ENCODE results near the gene STK32C. TPM values are rescaled to one million over a fixed set of nuclear protein-coding genes. Genes with fewer than 3 reads are reported as not detected.

The STK32C gene
- total RNA-seq, 4 donors from 2014 or later: 1.3 to 5.6 (median 4.7) TPM

DNA sequence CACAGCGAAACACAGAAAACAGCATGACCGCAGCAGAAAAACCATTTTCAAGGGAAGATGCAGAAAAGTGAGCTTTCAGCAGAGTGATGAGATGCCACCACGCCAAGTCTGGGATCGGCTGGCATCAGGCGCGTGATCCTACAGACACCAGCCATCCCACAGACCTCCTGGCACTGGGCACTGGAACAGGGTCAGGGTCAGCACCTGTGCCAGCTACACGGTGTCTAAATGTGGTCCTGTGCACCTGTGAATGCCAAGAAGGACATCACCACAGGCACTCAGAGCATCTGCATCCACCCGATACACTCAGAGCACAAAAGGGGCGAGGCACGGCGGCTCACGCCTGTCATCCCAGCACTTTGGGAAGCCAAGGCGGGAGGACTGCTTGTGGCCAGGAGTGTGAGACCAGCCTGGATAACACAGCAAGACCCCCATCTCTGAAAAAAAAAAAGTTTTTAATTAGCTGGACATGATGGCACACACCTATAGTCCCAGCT lies 31.5 kb downstream of the STK32C start:
- no peak overlapping the region for H3K4me3 ChIP-seq
- 91% methylated on average over 12 of the region's 13 CpGs for WGBS
- no peaks in the 10 kb centered on the region for H3K9me3 ChIP-seq

DNA sequence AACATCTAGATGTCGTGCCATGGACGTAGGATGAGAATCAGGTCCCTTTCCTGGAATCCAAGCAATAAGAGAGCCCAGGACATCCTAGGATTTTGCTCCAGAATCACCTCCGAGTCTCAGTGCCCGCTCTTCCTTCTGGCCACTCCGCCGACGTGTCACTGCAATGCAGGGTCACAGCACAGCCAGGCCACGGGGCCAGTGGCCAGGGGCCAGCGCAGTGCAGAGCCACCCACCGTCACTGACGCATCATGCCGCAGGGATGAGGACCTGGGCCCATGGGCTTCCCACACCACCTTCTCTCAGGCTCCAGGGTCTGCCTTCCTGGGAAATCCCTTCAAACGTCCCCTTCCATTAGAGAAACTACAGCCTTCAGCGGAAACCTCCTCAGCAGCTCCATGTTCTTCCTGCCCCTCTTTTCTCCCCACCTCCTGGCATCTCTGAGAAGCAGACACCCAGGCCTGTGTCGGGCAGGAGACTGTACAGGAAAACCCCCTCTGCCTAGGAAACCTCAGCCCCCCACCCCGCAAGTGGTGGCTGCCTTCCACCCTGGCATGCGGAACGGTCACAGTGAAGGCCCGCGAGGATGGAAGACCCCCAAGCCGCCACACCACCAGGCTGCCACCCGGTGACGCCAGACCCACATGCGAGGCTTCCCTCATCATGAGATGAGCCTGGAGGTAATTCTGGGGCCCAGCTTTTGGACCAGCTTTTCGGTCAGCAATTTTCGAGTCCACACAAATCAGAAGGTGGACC lies 32.1 kb downstream of the STK32C start:
- H3K4me1 ChIP-seq: peaks cover 4% of the 10 kb centered on the region
- DNase-seq (ENCODE audit: low spot score in 2 of 2): no peak
- no peak for TF ChIP-seq EP300 (IDR thresholded peaks at IDR 0.05)
- no peak for TF ChIP-seq POLR2A (IDR thresholded peaks at IDR 0.05)
- TF ChIP-seq POLR2AphosphoS5 (IDR thresholded peaks at IDR 0.05): no peak
- TF ChIP-seq, protein P1, sequence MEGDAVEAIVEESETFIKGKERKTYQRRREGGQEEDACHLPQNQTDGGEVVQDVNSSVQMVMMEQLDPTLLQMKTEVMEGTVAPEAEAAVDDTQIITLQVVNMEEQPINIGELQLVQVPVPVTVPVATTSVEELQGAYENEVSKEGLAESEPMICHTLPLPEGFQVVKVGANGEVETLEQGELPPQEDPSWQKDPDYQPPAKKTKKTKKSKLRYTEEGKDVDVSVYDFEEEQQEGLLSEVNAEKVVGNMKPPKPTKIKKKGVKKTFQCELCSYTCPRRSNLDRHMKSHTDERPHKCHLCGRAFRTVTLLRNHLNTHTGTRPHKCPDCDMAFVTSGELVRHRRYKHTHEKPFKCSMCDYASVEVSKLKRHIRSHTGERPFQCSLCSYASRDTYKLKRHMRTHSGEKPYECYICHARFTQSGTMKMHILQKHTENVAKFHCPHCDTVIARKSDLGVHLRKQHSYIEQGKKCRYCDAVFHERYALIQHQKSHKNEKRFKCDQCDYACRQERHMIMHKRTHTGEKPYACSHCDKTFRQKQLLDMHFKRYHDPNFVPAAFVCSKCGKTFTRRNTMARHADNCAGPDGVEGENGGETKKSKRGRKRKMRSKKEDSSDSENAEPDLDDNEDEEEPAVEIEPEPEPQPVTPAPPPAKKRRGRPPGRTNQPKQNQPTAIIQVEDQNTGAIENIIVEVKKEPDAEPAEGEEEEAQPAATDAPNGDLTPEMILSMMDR (IDR thresholded peaks at IDR 0.05): no peak
- no peaks in the 10 kb centered on the region for H3K27me3 ChIP-seq
- H3K4me3 ChIP-seq: no peak overlapping the region
- no peaks in the 10 kb centered on the region for H3K9me3 ChIP-seq
- H3K36me3 ChIP-seq: no peaks in the 10 kb centered on the region
- H3K27ac ChIP-seq: no peak overlapping the region
- 93% methylated on average over 16 of the region's 26 CpGs for WGBS

More for the DNA sequence above, 31.5 kb downstream of the STK32C start:
- H3K27me3 ChIP-seq: no peaks in the 10 kb centered on the region
- peaks cover 4% of the 10 kb centered on the region for H3K4me1 ChIP-seq
- no peak for TF ChIP-seq POLR2A (IDR thresholded peaks at IDR 0.05)
- TF ChIP-seq, protein P1 (IDR thresholded peaks at IDR 0.05): no peak
- TF ChIP-seq EP300 (IDR thresholded peaks at IDR 0.05): no peak
- no peak for TF ChIP-seq POLR2AphosphoS5 (IDR thresholded peaks at IDR 0.05)
- no peak overlapping the region for H3K27ac ChIP-seq
- no peak for DNase-seq (ENCODE audit: low spot score in 2 of 2)
- H3K36me3 ChIP-seq: no peaks in the 10 kb centered on the region

DNA sequence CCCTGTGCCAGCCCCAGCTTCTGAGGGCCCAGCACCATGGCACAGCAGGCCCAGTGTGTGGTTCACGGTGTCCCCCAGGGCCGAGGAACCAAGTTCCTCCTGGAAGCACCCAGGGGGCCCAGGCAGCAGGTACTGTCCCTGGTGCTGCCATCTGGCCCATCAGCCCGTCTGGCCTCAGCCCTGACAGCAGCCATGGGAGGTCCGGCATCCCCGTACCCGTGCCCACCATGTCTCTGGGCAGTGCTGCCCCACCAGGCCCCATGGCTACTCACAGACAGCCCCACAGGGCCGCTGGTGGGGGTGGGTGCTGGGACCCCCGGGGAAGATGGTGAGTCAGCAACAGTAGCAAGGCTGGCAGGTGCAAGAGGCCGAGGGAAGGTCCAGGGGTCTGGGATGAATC lies 32.8 kb downstream of the STK32C start:
- H3K27ac ChIP-seq: no peak overlapping the region
- no peaks in the 10 kb centered on the region for H3K9me3 ChIP-seq
- no peaks in the 10 kb centered on the region for H3K36me3 ChIP-seq
- peak in 1 of 2 donors; percentile 48 for DNase-seq (ENCODE audit: low spot score in 2 of 2)
- no peaks in the 10 kb centered on the region for H3K27me3 ChIP-seq
- 100% methylated on average over 1 of the region's 9 CpGs for WGBS
- H3K4me3 ChIP-seq: no peak overlapping the region
- peaks cover 4% of the 10 kb centered on the region for H3K4me1 ChIP-seq
- TF ChIP-seq POLR2A (IDR thresholded peaks at IDR 0.05) (no peak), EP300 (IDR thresholded peaks at IDR 0.05) (no peak), POLR2AphosphoS5 (IDR thresholded peaks at IDR 0.05) (no peak)
- TF ChIP-seq, protein P1 (IDR thresholded peaks at IDR 0.05): no peak

DNA sequence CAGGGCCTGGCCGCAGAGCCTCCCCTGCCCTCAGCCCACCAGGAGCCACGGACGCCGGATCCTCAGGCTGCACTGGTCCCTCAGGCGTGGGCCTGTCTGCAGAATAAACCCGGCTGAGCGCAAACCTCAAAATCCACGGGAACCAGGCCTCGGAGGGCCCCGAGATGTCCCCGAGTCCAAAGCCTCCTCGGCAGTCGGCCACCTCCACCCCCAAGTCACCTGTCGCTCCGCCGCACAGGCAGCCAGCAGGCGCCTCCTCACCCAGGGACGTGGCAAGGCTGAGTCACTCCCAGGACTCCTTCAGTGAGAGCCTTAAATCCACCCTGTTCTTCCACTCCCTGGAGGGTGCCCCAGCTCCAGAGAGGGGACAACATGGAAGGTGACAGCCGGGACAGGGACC lies 33.2 kb downstream of the STK32C start:
- Histone ChIP-seq H3K36me3 (no peaks in the 10 kb centered on the region), H3K27me3 (no peaks in the 10 kb centered on the region)
- no peak for DNase-seq (ENCODE audit: low spot score in 2 of 2)

DNA sequence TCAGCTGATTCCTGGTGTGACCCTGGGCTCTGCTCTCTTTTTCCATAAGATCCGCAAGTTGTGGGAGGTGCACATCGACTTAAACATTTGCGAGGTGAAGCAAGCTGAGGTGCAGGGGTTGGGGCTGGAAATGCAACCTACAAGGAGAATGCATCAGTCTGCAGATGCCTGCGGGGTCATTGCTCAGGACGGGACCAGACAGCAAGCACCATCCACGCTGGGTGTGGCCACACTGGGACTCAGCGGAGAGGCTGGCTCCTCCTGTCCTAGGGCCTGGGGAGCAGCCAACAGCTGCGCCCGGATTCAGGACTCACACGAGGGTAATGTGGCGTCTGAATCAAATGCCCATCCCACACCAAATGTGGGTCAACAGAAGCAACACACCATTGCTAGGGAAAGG lies 33.8 kb downstream of the STK32C start:
- no peak overlapping the region for H3K27ac ChIP-seq
- no peak for DNase-seq (ENCODE audit: low spot score in 2 of 2)
- WGBS: 78% methylated on average over 7 of the region's 11 CpGs
- peaks cover 4% of the 10 kb centered on the region for H3K4me1 ChIP-seq
- TF ChIP-seq, protein P1 (IDR thresholded peaks at IDR 0.05): no peak
- TF ChIP-seq POLR2AphosphoS5 (IDR thresholded peaks at IDR 0.05): no peak
- no peak for TF ChIP-seq EP300 (IDR thresholded peaks at IDR 0.05)
- no peak for TF ChIP-seq POLR2A (IDR thresholded peaks at IDR 0.05)
- no peaks in the 10 kb centered on the region for H3K27me3 ChIP-seq
- H3K4me3 ChIP-seq: no peak overlapping the region
- H3K9me3 ChIP-seq: no peaks in the 10 kb centered on the region
- no peaks in the 10 kb centered on the region for H3K36me3 ChIP-seq

More for the DNA sequence above, 33.2 kb downstream of the STK32C start:
- no peaks in the 10 kb centered on the region for H3K9me3 ChIP-seq
- TF ChIP-seq POLR2AphosphoS5 (IDR thresholded peaks at IDR 0.05) (no peak), POLR2A (IDR thresholded peaks at IDR 0.05) (no peak), EP300 (IDR thresholded peaks at IDR 0.05) (no peak)
- TF ChIP-seq, protein P1 (IDR thresholded peaks at IDR 0.05): no peak
- peaks cover 4% of the 10 kb centered on the region for H3K4me1 ChIP-seq
- WGBS: 93% methylated on average over 18 of the region's 19 CpGs
- no peak overlapping the region for H3K4me3 ChIP-seq
- H3K27ac ChIP-seq: no peak overlapping the region

All from suprapubic skin (tissue), 4 donors.